Measurements from ENCODE around the gene NTF3.

DNA sequence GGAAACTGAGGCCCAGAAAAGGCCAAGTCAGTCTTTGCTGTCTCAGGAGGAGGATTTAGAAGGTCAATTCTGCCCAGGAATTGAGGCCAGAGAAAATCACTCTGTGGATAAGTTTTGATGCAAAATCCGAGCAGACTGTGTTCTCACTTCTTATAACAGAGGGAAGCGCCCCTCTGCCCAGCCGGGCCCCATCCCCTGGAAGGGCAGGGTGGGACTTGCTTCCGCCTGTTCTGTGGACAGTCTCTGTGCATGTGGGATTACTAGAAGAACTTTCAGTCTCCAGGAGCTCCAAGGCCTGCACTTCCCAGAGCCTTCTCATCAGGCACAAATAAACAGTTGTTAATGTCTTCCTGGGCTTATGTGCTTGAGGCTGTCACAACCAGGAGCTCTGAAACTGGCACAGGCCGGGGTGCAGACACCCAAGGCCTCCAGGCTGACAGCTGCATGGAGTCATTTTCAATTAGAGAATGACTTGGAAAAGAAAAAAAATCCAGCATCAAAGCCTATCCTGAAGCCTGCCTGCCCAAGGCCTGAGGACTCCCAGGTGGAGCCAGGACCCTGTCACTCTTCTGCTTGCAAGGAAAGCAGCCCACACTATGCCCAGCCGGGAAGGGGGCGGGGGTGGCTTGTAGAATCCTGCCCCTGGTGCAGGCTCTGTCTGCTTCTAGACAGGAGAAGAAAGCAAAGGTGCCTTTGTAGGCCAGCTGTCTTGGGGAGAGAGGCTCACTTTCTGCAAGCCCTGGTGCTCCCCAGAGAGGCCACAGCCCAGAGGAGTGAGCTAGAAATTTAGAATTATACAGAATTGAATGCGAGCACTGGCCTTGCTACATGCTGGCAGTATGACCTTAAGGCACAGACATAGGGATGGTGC is 84.7 kb downstream of the NTF3 start:
- TF ChIP-seq, protein P1, sequence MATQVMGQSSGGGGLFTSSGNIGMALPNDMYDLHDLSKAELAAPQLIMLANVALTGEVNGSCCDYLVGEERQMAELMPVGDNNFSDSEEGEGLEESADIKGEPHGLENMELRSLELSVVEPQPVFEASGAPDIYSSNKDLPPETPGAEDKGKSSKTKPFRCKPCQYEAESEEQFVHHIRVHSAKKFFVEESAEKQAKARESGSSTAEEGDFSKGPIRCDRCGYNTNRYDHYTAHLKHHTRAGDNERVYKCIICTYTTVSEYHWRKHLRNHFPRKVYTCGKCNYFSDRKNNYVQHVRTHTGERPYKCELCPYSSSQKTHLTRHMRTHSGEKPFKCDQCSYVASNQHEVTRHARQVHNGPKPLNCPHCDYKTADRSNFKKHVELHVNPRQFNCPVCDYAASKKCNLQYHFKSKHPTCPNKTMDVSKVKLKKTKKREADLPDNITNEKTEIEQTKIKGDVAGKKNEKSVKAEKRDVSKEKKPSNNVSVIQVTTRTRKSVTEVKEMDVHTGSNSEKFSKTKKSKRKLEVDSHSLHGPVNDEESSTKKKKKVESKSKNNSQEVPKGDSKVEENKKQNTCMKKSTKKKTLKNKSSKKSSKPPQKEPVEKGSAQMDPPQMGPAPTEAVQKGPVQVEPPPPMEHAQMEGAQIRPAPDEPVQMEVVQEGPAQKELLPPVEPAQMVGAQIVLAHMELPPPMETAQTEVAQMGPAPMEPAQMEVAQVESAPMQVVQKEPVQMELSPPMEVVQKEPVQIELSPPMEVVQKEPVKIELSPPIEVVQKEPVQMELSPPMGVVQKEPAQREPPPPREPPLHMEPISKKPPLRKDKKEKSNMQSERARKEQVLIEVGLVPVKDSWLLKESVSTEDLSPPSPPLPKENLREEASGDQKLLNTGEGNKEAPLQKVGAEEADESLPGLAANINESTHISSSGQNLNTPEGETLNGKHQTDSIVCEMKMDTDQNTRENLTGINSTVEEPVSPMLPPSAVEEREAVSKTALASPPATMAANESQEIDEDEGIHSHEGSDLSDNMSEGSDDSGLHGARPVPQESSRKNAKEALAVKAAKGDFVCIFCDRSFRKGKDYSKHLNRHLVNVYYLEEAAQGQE (IDR thresholded peaks at IDR 0.05; ENCODE audit: insufficient read depth in 1 of 2, low read depth in 2 of 2, low read length in 2 of 2), result no peak
- TF ChIP-seq POLR2AphosphoS5 (IDR thresholded peaks at IDR 0.05; ENCODE audit: low read depth, low read length) (no peak), TAF1 (IDR thresholded peaks at IDR 0.05; ENCODE audit: borderline replicate concordance, insufficient read depth, low read length) (no peak), FOXP2 (optimal IDR thresholded peaks at IDR 0.05; ENCODE audit: borderline replicate concordance, extremely low read depth, extremely low read length, insufficient read depth) (no peak)

Measured in PFSK-1 (cell line).